ENCODE results near the gene PDGFA. TPM values are rescaled to one million over a fixed set of nuclear protein-coding genes. Genes with fewer than 3 reads are reported as not detected.

The PDGFA gene
- total RNA-seq, 1 experiment from 2014 or later = 20.1 TPM

GRCh38 chr7:566100-566499 is 46.5 kb upstream of the PDGFA start:
- POLR2A ChIA-PET = interaction anchor here (0.7 kb wide), 1 partner anchor 9 kb away, joined by 3 read pairs; no protein-coding TSS in a partner anchor
- CTCF ChIA-PET = no interaction called here
- no TSS peak for BruUV-seq (replicated peaks)
- Mint-ChIP-seq H3K4me3 (ENCODE audit: unreplicated experiment) (no peak overlapping the region), H3K9me3 (ENCODE audit: unreplicated experiment) (no peaks in the 10 kb centered on the region), H3K27me3 (ENCODE audit: insufficient read depth, unreplicated experiment) (no peaks in the 10 kb centered on the region), H3K4me1 (ENCODE audit: insufficient read depth, unreplicated experiment) (no peaks in the 10 kb centered on the region), H3K36me3 (ENCODE audit: insufficient read depth, unreplicated experiment) (no peaks in the 10 kb centered on the region), H3K27ac (ENCODE audit: low read depth, unreplicated experiment) (no peak overlapping the region)
- intact Hi-C loops (cut with micrococcal nuclease) = no loop called here
- no peak for TF ChIP-seq CTCF (IDR thresholded peaks at IDR 0.05; ENCODE audit: unreplicated experiment)
- no peak for DNase-seq (ENCODE audit: unreplicated experiment)

- Mint-ChIP-seq H3K4me3 (ENCODE audit: unreplicated experiment) (no peak overlapping the region), H3K9me3 (ENCODE audit: unreplicated experiment) (no peaks in the 10 kb centered on the region), H3K4me1 (ENCODE audit: insufficient read depth, unreplicated experiment) (no peaks in the 10 kb centered on the region), H3K27me3 (ENCODE audit: insufficient read depth, unreplicated experiment) (no peaks in the 10 kb centered on the region), H3K27ac (ENCODE audit: low read depth, unreplicated experiment) (no peak overlapping the region), H3K36me3 (ENCODE audit: insufficient read depth, unreplicated experiment) (no peaks in the 10 kb centered on the region)
- intact Hi-C loops (cut with micrococcal nuclease) = no loop called here
- POLR2A ChIA-PET = no interaction called here
- DNase-seq (ENCODE audit: unreplicated experiment) = no peak
- no TSS peak for BruUV-seq (replicated peaks)
- CTCF ChIA-PET = interaction anchor here (0.6 kb wide), 1 partner anchor 327 kb away, joined by 3 read pairs; no protein-coding TSS in a partner anchor
- TF ChIP-seq CTCF (IDR thresholded peaks at IDR 0.05; ENCODE audit: unreplicated experiment) = no peak
Observed at GRCh38 chr7:564176-564865, 44.7 kb upstream of the PDGFA start.

GRCh38 chr7:563629-564170 is 44.1 kb upstream of the PDGFA start:
- Mint-ChIP-seq H3K9me3 (ENCODE audit: unreplicated experiment) (no peaks in the 10 kb centered on the region), H3K4me1 (ENCODE audit: insufficient read depth, unreplicated experiment) (no peaks in the 10 kb centered on the region), H3K27ac (ENCODE audit: low read depth, unreplicated experiment) (no peak overlapping the region), H3K27me3 (ENCODE audit: insufficient read depth, unreplicated experiment) (no peaks in the 10 kb centered on the region), H3K4me3 (ENCODE audit: unreplicated experiment) (no peak overlapping the region), H3K36me3 (ENCODE audit: insufficient read depth, unreplicated experiment) (no peaks in the 10 kb centered on the region)
- ChIA-PET CTCF (no interaction called here), POLR2A (no interaction called here)
- no peak for DNase-seq (ENCODE audit: unreplicated experiment)
- intact Hi-C loops (cut with micrococcal nuclease) = no loop called here
- no peak for TF ChIP-seq CTCF (IDR thresholded peaks at IDR 0.05; ENCODE audit: unreplicated experiment)
- BruUV-seq (replicated peaks) = no TSS peak

- TF ChIP-seq CTCF (IDR thresholded peaks at IDR 0.05; ENCODE audit: unreplicated experiment) = no peak
- ChIA-PET POLR2A (no interaction called here), CTCF (interaction anchor here (0.6 to 0.9 kb wide), 2 partner anchors 9 to 43 kb away, joined by 3 to 4 read pairs; no protein-coding TSS in a partner anchor)
- Mint-ChIP-seq H3K27ac (ENCODE audit: low read depth, unreplicated experiment) (no peak overlapping the region), H3K9me3 (ENCODE audit: unreplicated experiment) (no peaks in the 10 kb centered on the region), H3K36me3 (ENCODE audit: insufficient read depth, unreplicated experiment) (no peaks in the 10 kb centered on the region), H3K4me1 (ENCODE audit: insufficient read depth, unreplicated experiment) (no peaks in the 10 kb centered on the region), H3K27me3 (ENCODE audit: insufficient read depth, unreplicated experiment) (no peaks in the 10 kb centered on the region), H3K4me3 (ENCODE audit: unreplicated experiment) (no peak overlapping the region)
- intact Hi-C loops (cut with micrococcal nuclease) = no loop called here
- no TSS peak for BruUV-seq (replicated peaks)
- DNase-seq (ENCODE audit: unreplicated experiment) = no peak
Observed at GRCh38 chr7:562789-563628, 43.4 kb upstream of the PDGFA start.
